H1 (cell line): ENCODE measurements around the gene SLC8A1. TPM values are rescaled to one million over a fixed set of nuclear protein-coding genes. Genes with fewer than 3 reads are reported as not detected.

Experiments used
- CTCF ChIA-PET: fragments of 300-600 bp; sonication (Branson Sonifier 250); formaldehyde crosslinking; loops from one replicate; lab custom pipeline; 2021; ENCODE audit not compliant: partially characterized antibody; lab: Charles Lee
- POLR2A ChIA-PET: fragments of 300-600 bp; sonication (Branson Sonifier 250); formaldehyde crosslinking; loops from one replicate; lab custom pipeline; 2021; ENCODE audit warnings: inconsistent platforms; ENCODE audit not compliant: partially characterized antibody; lab: Charles Lee
- DNase-seq, 2 experiments: peaks; one replicate each; pipeline versions ENCODE4 v3.0.0 to v3.0.0-alpha.2; 2010 to 2022; ENCODE audit warnings: low spot score in 2 of 2, low read depth in 1 of 2, mixed read lengths in 1 of 2
- FAIRE-seq: peaks from 2 replicates; lab custom pipeline; 2011; peaks lifted over from hg19 to GRCh38; lab: Jason Lieb, UNC
- H2AFZ ChIP-seq: 2 replicates; pipeline ENCODE4 v1.8.1; 2012; ENCODE audit warnings: low read length, inconsistent platforms
- H2AK5ac ChIP-seq: 2 replicates; pipeline ENCODE4 v1.6.1; 2013; ENCODE audit warnings: low read depth, low read length
- H2BK120ac ChIP-seq: replicated peaks from 2 replicates; pipeline ENCODE3; 2013; ENCODE audit warnings: low read depth, low read length, inconsistent platforms
- H2BK12ac ChIP-seq: 2 replicates; pipeline ENCODE4 v1.6.1; 2013; ENCODE audit warnings: low read depth, low read length
- H2BK15ac ChIP-seq: 2 replicates; pipeline ENCODE4 v1.6.1; 2013; ENCODE audit warnings: low read length
- H2BK20ac ChIP-seq: 2 replicates; pipeline ENCODE4 v1.6.1; 2013; ENCODE audit warnings: low read length
- H2BK5ac ChIP-seq: 2 replicates; pipeline ENCODE4 v1.6.1; 2013; ENCODE audit warnings: low read depth, low read length
- H3K14ac ChIP-seq: 2 replicates; pipeline ENCODE4 v1.6.1; 2013; ENCODE audit warnings: inconsistent platforms; ENCODE audit not compliant: insufficient read length
- H3K18ac ChIP-seq: 2 replicates; pipeline ENCODE4 v1.6.1; 2013; ENCODE audit warnings: low read length; ENCODE audit errors: extremely low read depth
- H3K23ac ChIP-seq: 2 replicates; pipeline ENCODE4 v1.6.1; 2013; ENCODE audit warnings: inconsistent platforms; ENCODE audit not compliant: insufficient read length
- H3K23me2 ChIP-seq: 2 replicates; pipeline ENCODE4 v1.6.1; 2013; ENCODE audit warnings: low read depth, low read length
- H3K27ac ChIP-seq: 2 replicates; pipeline ENCODE4 v1.6.1; 2011; ENCODE audit warnings: low read depth, low read length, inconsistent platforms
- H3K27me3 ChIP-seq, 4 experiments: replicated peaks in 1 of 4; 1 replicate in 1 of 4; 2 replicates in 3 of 4; pipeline versions ENCODE4 v1.6.1 to v1.8.1; 2011 to 2013; ENCODE audit warnings: low read length in 3 of 4, mild to moderate bottlenecking in 3 of 4, inconsistent platforms in 2 of 4, mixed read lengths in 2 of 4, moderate library complexity in 1 of 4; ENCODE audit not compliant: control insufficient read depth in 3 of 4, insufficient read depth in 3 of 4; ENCODE audit errors: extremely low read depth in 1 of 4
- H3K36me3 ChIP-seq, 4 experiments: 2 replicates each; pipeline versions ENCODE4 v1.6.1 to v1.8.1; 2011 to 2013; ENCODE audit warnings: mild to moderate bottlenecking in 4 of 4, low read length in 3 of 4, moderate library complexity in 2 of 4, control low read depth in 1 of 4, inconsistent platforms in 1 of 4; ENCODE audit not compliant: insufficient read depth in 4 of 4, control insufficient read depth in 2 of 4
- H3K4ac ChIP-seq: replicated peaks from 2 replicates; pipeline ENCODE3; 2013; ENCODE audit warnings: low read length, low read depth, mixed read lengths, inconsistent platforms; ENCODE audit not compliant: insufficient read length
- H3K4me1 ChIP-seq, 4 experiments: replicated peaks in 1 of 4; 1 replicate in 1 of 4; 2 replicates in 3 of 4; pipeline versions ENCODE4 v1.6.1 to v1.8.1; 2011 to 2013; ENCODE audit warnings: low read length in 3 of 4, inconsistent platforms in 2 of 4, mixed read lengths in 1 of 4; ENCODE audit not compliant: insufficient read depth in 4 of 4, control insufficient read depth in 3 of 4
- H3K4me2 ChIP-seq, 2 experiments: 2 replicates each; pipeline versions ENCODE4 v1.6.1 to v1.8.1; 2011 to 2013; ENCODE audit warnings: low read depth in 2 of 2, low read length in 2 of 2, control low read depth in 1 of 2, inconsistent platforms in 1 of 2, mild to moderate bottlenecking in 1 of 2; ENCODE audit not compliant: insufficient read depth in 1 of 2
- H3K4me3 ChIP-seq, 4 experiments: fragments of 200-600, 300-600 bp in 1 of 4; sonication (generic), shearing (Covaris generic), sonication (Bioruptor Twin) in 1 of 4; 2 replicates each; pipeline versions ENCODE4 v1.5.1 to v1.8.1; 2011 to 2016; ENCODE audit warnings: low read length in 4 of 4, low read depth in 3 of 4, control low read depth in 2 of 4, inconsistent platforms in 2 of 4, mild to moderate bottlenecking in 2 of 4, mixed read lengths in 1 of 4, moderate library complexity in 1 of 4; ENCODE audit not compliant: insufficient read depth in 2 of 4; ENCODE audit errors: extremely low read depth in 1 of 4
- H3K56ac ChIP-seq: replicated peaks from 2 replicates; pipeline ENCODE3; 2013; ENCODE audit warnings: low read depth, mild to moderate bottlenecking, mixed read lengths, low read length, inconsistent platforms; ENCODE audit not compliant: insufficient read length
- H3K79me1 ChIP-seq: 2 replicates; pipeline ENCODE4 v1.6.1; 2013; ENCODE audit warnings: low read depth, low read length, control low read depth
- H3K79me2 ChIP-seq, 2 experiments: 2 replicates each; pipeline versions ENCODE4 v1.6.1 to v1.8.1; 2012 to 2013; ENCODE audit warnings: low read length in 2 of 2, mild to moderate bottlenecking in 2 of 2, inconsistent platforms in 1 of 2; ENCODE audit not compliant: insufficient read depth in 2 of 2, control insufficient read depth in 1 of 2
- H3K9ac ChIP-seq, 4 experiments: replicated peaks in 1 of 4; 1 replicate in 1 of 4; 2 replicates in 3 of 4; pipeline versions ENCODE4 v1.6.1 to v1.8.1; 2011 to 2013; ENCODE audit warnings: low read depth in 3 of 4, low read length in 3 of 4, control low read depth in 2 of 4, mild to moderate bottlenecking in 2 of 4, moderate library complexity in 2 of 4, inconsistent platforms in 1 of 4; ENCODE audit errors: extremely low read depth in 1 of 4
- H3K9me3 ChIP-seq, 2 experiments: 2 replicates each; pipeline versions ENCODE4 v1.6.1 to v1.8.1; 2012 to 2013; ENCODE audit warnings: mild to moderate bottlenecking in 2 of 2, moderate library complexity in 2 of 2, control low read depth in 1 of 2, inconsistent platforms in 1 of 2, low read depth in 1 of 2, low read length in 1 of 2, mixed read lengths in 1 of 2; ENCODE audit not compliant: insufficient read depth in 2 of 2
- H4K20me1 ChIP-seq, 2 experiments: replicated peaks in 1 of 2; 2 replicates each; pipeline versions ENCODE3 to v1.8.1; 2011 to 2013; ENCODE audit warnings: inconsistent platforms in 2 of 2, low read length in 2 of 2, mild to moderate bottlenecking in 1 of 2; ENCODE audit not compliant: insufficient read depth in 2 of 2, control insufficient read depth in 1 of 2
- H4K5ac ChIP-seq: 2 replicates; pipeline ENCODE4 v1.6.1; 2013; ENCODE audit warnings: low read length, low read depth, mixed read lengths, inconsistent platforms; ENCODE audit not compliant: insufficient read length
- H4K8ac ChIP-seq: 2 replicates; pipeline ENCODE4 v1.8.0; 2013; ENCODE audit warnings: mild to moderate bottlenecking, moderate library complexity, low read length, inconsistent platforms; ENCODE audit not compliant: insufficient read depth; ENCODE audit errors: extremely low read depth
- H4K91ac ChIP-seq: replicated peaks from 2 replicates; pipeline ENCODE3; 2013; ENCODE audit warnings: low read length, mixed read lengths, inconsistent platforms; ENCODE audit not compliant: insufficient read length
- JUN ChIP-seq: IDR thresholded peaks from 2 replicates; pipeline ENCODE4 v1.6.1; 2011; ENCODE audit warnings: low read depth, mild to moderate bottlenecking, improper control_type of control experiment, low read length
- POU5F1 ChIP-seq: IDR thresholded peaks from 2 replicates; pipeline ENCODE4 v1.6.1; 2011; ENCODE audit warnings: low read depth, mild to moderate bottlenecking, low read length, moderate library complexity
- WGBS, 2 experiments: shearing (Covaris generic) in 1 of 2; methylation state at CpG; one replicate each; pipeline versions ENCODE4 v1.1.6 to v1.1.7; 2013 to 2015; ENCODE audit warnings: low lambda C conversion rate in 2 of 2, mixed read lengths in 2 of 2, inconsistent platforms in 1 of 2, low coverage in 1 of 2, missing lambda C conversion rate in 1 of 2; ENCODE audit not compliant: insufficient replicate concordance in 2 of 2, insufficient coverage in 1 of 2, insufficient read length in 1 of 2; ENCODE audit errors: extremely low coverage in 1 of 2, missing lambda C conversion rate in 1 of 2; 5-methylcytosine and 5-hydroxymethylcytosine counted together
- polyA plus RNA-seq, 7 experiments: library from polyadenylated mRNA; depleted of rRNA in 3 of 7; stranded (reverse) in 5 of 7; unstranded in 2 of 7; fragments of >200 nt in 5 of 7; fragments of 200-250 nt in 2 of 7; gene quantifications; 1 replicate in 5 of 7; 2 replicates in 1 of 7; 4 replicates in 1 of 7; pipeline versions ENCODE4 v1.2.1 to v1.2.3, GENCODE V29; 2011 to 2013; ENCODE audit warnings: missing spikeins in 2 of 7, mixed read lengths in 2 of 7
- total RNA-seq: library from RNA; stranded (reverse); fragmentation: NEBNext Ultra II Directional; extraction: Animal tissue kit (Norgen Biotek cat#: 25700); gene quantifications from 2 replicates; pipeline ENCODE4 v1.2.1, GENCODE V29; 2021

SLC8A1 gene
- total and polyA plus RNA-seq, 2 of the 8 experiments (the other 6 are each of a cell fraction or from before 2014, with no cell fraction given) = 0.68 to 3.6 TPM

DNA sequence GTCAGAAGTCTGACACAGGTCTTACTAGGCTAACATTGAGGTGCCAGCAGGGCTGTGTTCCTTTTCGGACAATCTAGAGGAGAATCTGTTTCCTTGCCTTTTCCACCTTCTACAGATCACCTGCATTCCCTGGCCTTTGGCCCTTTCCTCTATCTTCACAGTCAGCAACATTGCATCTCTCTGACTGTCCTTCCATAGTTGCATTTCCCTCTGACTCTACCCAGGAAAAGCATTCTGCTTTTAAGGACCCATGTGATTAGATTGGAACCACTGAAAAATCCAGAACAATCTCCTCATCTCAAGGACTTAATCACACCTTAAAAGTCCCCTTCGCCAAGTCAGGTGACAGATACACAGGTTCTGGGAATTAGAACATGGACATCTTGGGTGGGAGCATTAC lies 181.5 kb downstream of the SLC8A1 start:
- no peak overlapping the region for H3K4ac ChIP-seq
- H3K27me3 ChIP-seq = no peaks in the 10 kb centered on the region
- H4K91ac ChIP-seq = no peak overlapping the region
- no peak overlapping the region for H4K8ac ChIP-seq
- no peak overlapping the region for H3K14ac ChIP-seq
- H2BK12ac ChIP-seq = no peak overlapping the region
- H3K36me3 ChIP-seq = no peaks in the 10 kb centered on the region
- peaks cover 0 to 4% (median 0%) of the 10 kb centered on the region in 4 experiments; a peak in 1 of 7 replicates for H3K4me1 ChIP-seq
- H2BK15ac ChIP-seq = no peak overlapping the region
- POLR2A ChIA-PET = no interaction called here
- H3K23me2 ChIP-seq = no peaks in the 10 kb centered on the region
- WGBS, 2 experiments = 92% methylated on average over 2 of the region's 2 CpGs; no CpG with 5 or more reads in 1 of the 2 experiments
- no peak overlapping the region for H3K56ac ChIP-seq
- H3K9me3 ChIP-seq = no peaks in the 10 kb centered on the region
- no peak overlapping the region for H3K9ac ChIP-seq
- no peak overlapping the region for H2BK5ac ChIP-seq
- H2AFZ ChIP-seq = no peak overlapping the region
- no peak overlapping the region for H3K27ac ChIP-seq
- no peak overlapping the region for H2BK20ac ChIP-seq
- no peak overlapping the region for H2BK120ac ChIP-seq
- H2AK5ac ChIP-seq = no peak overlapping the region
- no peak overlapping the region for H3K4me2 ChIP-seq
- H3K4me3 ChIP-seq = no peak overlapping the region
- TF ChIP-seq POU5F1 = no peak
- TF ChIP-seq JUN = no peak
- TF ChIP-seq, all 59 proteins: peak for 0
- no peak for FAIRE-seq
- H3K23ac ChIP-seq = no peak overlapping the region
- no peak overlapping the region for H3K18ac ChIP-seq
- H3K79me2 ChIP-seq = no peaks in the 10 kb centered on the region
- no peak for DNase-seq
- H4K5ac ChIP-seq = no peak overlapping the region
- no peaks in the 10 kb centered on the region for H4K20me1 ChIP-seq
- CTCF ChIA-PET = no interaction called here
- H3K79me1 ChIP-seq = no peaks in the 10 kb centered on the region
